ENCODE measurements around the gene ZNF653. TPM values are rescaled to one million over a fixed set of nuclear protein-coding genes. Genes with fewer than 3 reads are reported as not detected.

The ZNF653 gene
- total and polyA plus RNA-seq, 9 of the 15 experiments (the other 6 are each of a cell fraction or from before 2014, with no cell fraction given) = 1.6 to 8.0 (median 4.2) TPM; not detected in 2

GRCh38 chr19:11482384-11483050 lies 23.1 kb downstream of the ZNF653 start (continued):
- peak; percentile 48; the same call in 1 of the 2 replicates for TF ChIP-seq MYNN (IDR thresholded peaks at IDR 0.05)
- no peak for TF ChIP-seq MYNN (CRISPR knock-in tag; IDR thresholded peaks at IDR 0.05)
- peak; percentile 99 for TF ChIP-seq L3MBTL2 (IDR thresholded peaks at IDR 0.05)
- TF ChIP-seq TBL1XR1 (IDR thresholded peaks at IDR 0.05; ENCODE audit: low read length in 2 of 2) = 0 out of 4 replicates have a peak, but pooled peaks of 1 of the 2 experiments have one; percentile 75
- peak; percentile 87 for TF ChIP-seq EGR1 (conservative IDR thresholded peaks at IDR 0.05)
- peak; percentile 88 for TF ChIP-seq SP1 (CRISPR knock-in tag; IDR thresholded peaks at IDR 0.05)
- TF ChIP-seq MNT (conservative IDR thresholded peaks at IDR 0.05) = peak; percentile 98 to 99
- TF ChIP-seq TEAD1 (CRISPR knock-in tag; IDR thresholded peaks at IDR 0.05) = peak; percentile 38 to 97; a peak in 2 of 4 replicates
- TF ChIP-seq MYBL2 (IDR thresholded peaks at IDR 0.05; ENCODE audit: low read depth) = no peak
- no peak for TF ChIP-seq MYBL2 (CRISPR knock-in tag; IDR thresholded peaks at IDR 0.05; ENCODE audit: borderline replicate concordance)
- peak; percentile 97 for TF ChIP-seq SMARCA5 (IDR thresholded peaks at IDR 0.05)
- peak; percentile 94 for TF ChIP-seq RAD51 (IDR thresholded peaks at IDR 0.05; ENCODE audit: borderline replicate concordance, low read depth)
- peak; percentile 57; the same call in 1 of the 2 replicates for TF ChIP-seq DMBX1 (CRISPR knock-in tag; IDR thresholded peaks at IDR 0.05; ENCODE audit: borderline replicate concordance)
- TF ChIP-seq ARID3B (CRISPR knock-in tag; IDR thresholded peaks at IDR 0.05; ENCODE audit: borderline replicate concordance) = no peak
- TF ChIP-seq ZNF609 (CRISPR knock-in tag; IDR thresholded peaks at IDR 0.05; ENCODE audit: borderline replicate concordance) = peak; percentile 98
- TF ChIP-seq NFIC (IDR thresholded peaks at IDR 0.05) = peak; percentile 39; the same call in 1 of the 2 replicates
- peak; percentile 70 for TF ChIP-seq CTBP1 (IDR thresholded peaks at IDR 0.05; ENCODE audit: borderline replicate concordance)
- TF ChIP-seq SOX6 (IDR thresholded peaks at IDR 0.05) = peak; percentile 79
- TF ChIP-seq PCBP1 (IDR thresholded peaks at IDR 0.05; ENCODE audit: low read depth, low read length, poor library complexity, severe bottlenecking) = peak; percentile 95
- peak; percentile 96 for TF ChIP-seq FIP1L1 (IDR thresholded peaks at IDR 0.05; ENCODE audit: low read depth, low read length, poor library complexity, severe bottlenecking)

All from K562 (cell line).